ENCODE measurements around the gene PIP5K1B.

- TF ChIP-seq CTCF (conservative IDR thresholded peaks at IDR 0.05; ENCODE audit: low read length), result no peak
- TF ChIP-seq EZH2phosphoT487 (IDR thresholded peaks at IDR 0.05; ENCODE audit: borderline replicate concordance), result no peak
These were observed 92.1 kb downstream of the PIP5K1B start for GRCh38 chr9:68797116-68797515.

Data from Loucy (cell line).